A549 (cell line): ENCODE measurements around the gene LAMB3. TPM values are rescaled to one million over a fixed set of nuclear protein-coding genes. Genes with fewer than 3 reads are reported as not detected.
A peak's percentile ranks its signal among the peaks of the same experiment; 100 is the strongest.

Experiments used
- ATAC-seq, 2 experiments: fragments of 200-7000 bp in 1 of 2; fragments of >200 bp in 1 of 2; cut with Nextera tagmentation in 1 of 2; cut with Tn5 transposase in 1 of 2; 3 replicates each; pipeline versions ENCODE4 v1.8.0 to v1.9.1; 2018 to 2020; ENCODE audit warnings: mild to moderate bottlenecking in 1 of 2, moderate library complexity in 1 of 2
- CTCF ChIA-PET: fragments of 300-600 bp; sonication (Branson Sonifier 250); formaldehyde crosslinking; extraction: SDS; loops from one replicate; lab custom pipeline; 2021; ENCODE audit warnings: antibody characterized with exemption, inconsistent platforms; lab: Yijun Ruan, JAX
- POLR2A ChIA-PET: fragments of 350-600 bp; formaldehyde crosslinking; extraction: SDS; loops from one replicate; lab custom pipeline; 2021; ENCODE audit warnings: antibody characterized with exemption, inconsistent platforms; lab: Yijun Ruan, JAX
- DNase-seq, 2 experiments: peaks; one replicate each; pipeline versions ENCODE4 v3.0.0 to v3.0.0-alpha.2; 2011 to 2016; ENCODE audit warnings: low read depth in 1 of 2, low spot score in 1 of 2
- FAIRE-seq: peaks from 2 replicates; lab custom pipeline; 2011; peaks lifted over from hg19 to GRCh38; lab: Jason Lieb, UNC
- H3K27ac ChIP-seq, 2 experiments: fragments of >200 bp; sonication (Bioruptor Twin); formaldehyde crosslinking; 3 replicates each; pipeline ENCODE4 v1.5.1; 2016 to 2017
- H3K4me1 ChIP-seq: fragments of >200 bp; sonication (Bioruptor Twin); formaldehyde crosslinking; 3 replicates; pipeline ENCODE4 v1.6.1; 2016
- H3K4me2 ChIP-seq: fragments of >200 bp; sonication (Bioruptor Twin); formaldehyde crosslinking; 3 replicates; pipeline ENCODE4 v1.6.1; 2016
- H3K4me3 ChIP-seq: fragments of >200 bp; sonication (Bioruptor Twin); formaldehyde crosslinking; 3 replicates; pipeline ENCODE4 v1.5.1; 2016
- H3K9me3 ChIP-seq: fragments of >200 bp; sonication (Bioruptor Twin); formaldehyde crosslinking; 3 replicates; pipeline ENCODE4 v1.6.1; 2016
- CBX2 ChIP-seq: fragments of 200-600 bp; sonication (generic); IDR thresholded peaks from 2 replicates; pipeline ENCODE4 v1.6.1; 2016; ENCODE audit warnings: low read depth, mild to moderate bottlenecking, borderline replicate concordance
- CBX8 ChIP-seq: fragments of 200-600 bp; sonication (generic); IDR thresholded peaks from 2 replicates; pipeline ENCODE4 v1.6.1; 2016
- CHD4 ChIP-seq: fragments of 200-600 bp; sonication (generic); IDR thresholded peaks from 2 replicates; pipeline ENCODE4 v1.6.1; 2016; ENCODE audit warnings: antibody characterized with exemption, mild to moderate bottlenecking, borderline replicate concordance
- EHF ChIP-seq: fragments of 250-450 bp; sonication (Bioruptor Pico); IDR thresholded peaks from 2 replicates; pipeline ENCODE4 v1.5.0; 2020; ENCODE audit warnings: mild to moderate bottlenecking
- EHMT2 ChIP-seq: fragments of 200-600 bp; sonication (generic); IDR thresholded peaks from 2 replicates; pipeline ENCODE4 v1.6.1; 2016; ENCODE audit warnings: antibody characterized with exemption, low read depth, mild to moderate bottlenecking, moderate library complexity
- FOSL2 ChIP-seq, 2 experiments: fragments of 450-650 bp in 1 of 2; fragments of >200 bp in 1 of 2; sonication (Bioruptor Twin) in 1 of 2; formaldehyde crosslinking; IDR thresholded peaks; 2 replicates each; pipeline versions ENCODE4 v1.5.0 to v1.6.1; 2016 to 2020; ENCODE audit warnings: mild to moderate bottlenecking in 1 of 2, moderate library complexity in 1 of 2
- GATA3 ChIP-seq: IDR thresholded peaks from 2 replicates; pipeline ENCODE4 v1.6.1; 2012; ENCODE audit warnings: borderline replicate concordance
- HDAC2 ChIP-seq: fragments of 200-600 bp; sonication (generic); IDR thresholded peaks from 2 replicates; pipeline ENCODE4 v1.6.1; 2016
- HEYL ChIP-seq: fragments of 250-450 bp; sonication (Bioruptor Pico); IDR thresholded peaks from 2 replicates; pipeline ENCODE4 v1.8.0; 2021; ENCODE audit warnings: mild to moderate bottlenecking, moderate library complexity
- HOXA7 ChIP-seq: fragments of 250-450 bp; sonication (Bioruptor Pico); IDR thresholded peaks from 2 replicates; pipeline ENCODE4 v1.5.0; 2020; ENCODE audit warnings: mild to moderate bottlenecking, moderate library complexity
- JUN ChIP-seq, 2 experiments: fragments of >200 bp; sonication (Bioruptor Twin); formaldehyde crosslinking; IDR thresholded peaks; 2 replicates in 1 of 2; 3 replicates in 1 of 2; pipeline ENCODE4 v1.6.1; 2016 to 2017
- KDM5A ChIP-seq: fragments of 200-600 bp; sonication (generic); IDR thresholded peaks from 2 replicates; pipeline ENCODE4 v1.6.1; 2016; ENCODE audit warnings: antibody characterized with exemption, mild to moderate bottlenecking
- MAZ ChIP-seq: fragments of 150-350 bp; IDR thresholded peaks from 2 replicates; pipeline ENCODE4 v1.6.1; 2014; ENCODE audit warnings: antibody characterized with exemption, low read depth, low read length, borderline replicate concordance
- MYC ChIP-seq: IDR thresholded peaks from 2 replicates; pipeline ENCODE4 v1.6.1; 2012; ENCODE audit warnings: mild to moderate bottlenecking, inconsistent platforms, low read length, improper control_type of control experiment, borderline replicate concordance
- RAD21 ChIP-seq, 2 experiments: fragments of >200 bp in 1 of 2; sonication (Bioruptor Twin) in 1 of 2; formaldehyde crosslinking in 1 of 2; IDR thresholded peaks in 1 of 2; conservative IDR thresholded peaks in 1 of 2; 2 replicates in 1 of 2; 3 replicates in 1 of 2; pipeline ENCODE4 v1.6.1; 2012 to 2018; ENCODE audit warnings: inconsistent platforms in 1 of 2
- RARB ChIP-seq: fragments of 250-450 bp; sonication (Bioruptor Pico); IDR thresholded peaks from 2 replicates; pipeline ENCODE4 v1.8.0; 2021; ENCODE audit warnings: mild to moderate bottlenecking, moderate library complexity
- REST ChIP-seq: fragments of 200-600 bp; sonication (generic); IDR thresholded peaks from 2 replicates; pipeline ENCODE4 v1.6.1; 2016; ENCODE audit warnings: antibody characterized with exemption, mild to moderate bottlenecking, moderate library complexity
- SMC3 ChIP-seq: fragments of >200 bp; sonication (Bioruptor Twin); formaldehyde crosslinking; IDR thresholded peaks from 3 replicates; pipeline ENCODE4 v1.6.1; 2018; ENCODE audit warnings: inconsistent platforms
- ZC3H11A ChIP-seq: fragments of 450-650 bp; IDR thresholded peaks from 2 replicates; pipeline ENCODE4 v1.6.1; 2014; ENCODE audit warnings: antibody characterized with exemption, mild to moderate bottlenecking
- WGBS: methylation state at CpG from one replicate; pipeline ENCODE4 v1.1.6; 2017; ENCODE audit errors: missing lambda C conversion rate; 5-methylcytosine and 5-hydroxymethylcytosine counted together
- polyA plus RNA-seq, 4 experiments: library from polyadenylated mRNA; depleted of rRNA in 3 of 4; stranded (reverse); fragments of >200 nt; fragmentation: RNase III in 1 of 4; extraction: RNeasy Plus Mini Kit Qiagen cat#74134 plus additional on column Dnase treatment in 1 of 4; gene quantifications; 2 replicates in 3 of 4; 3 replicates in 1 of 4; pipeline ENCODE4 v1.2.3, GENCODE V29; 2011 to 2017

Gene LAMB3
- polyA plus RNA-seq, 2 of the 4 experiments (the other 2 are of a cell fraction) = 7.3 to 9.1 TPM

GRCh38 chr1:209576392-209577197 lies 75.6 kb downstream of the LAMB3 start (continued):
- TF ChIP-seq REST = no peak
- no peak for TF ChIP-seq CBX8
- no peak for TF ChIP-seq HDAC2
- TF ChIP-seq HEYL (CRISPR knock-in tag) = no peak
- peak; percentile 86 for TF ChIP-seq SMC3
- TF ChIP-seq MAZ = no peak
- TF ChIP-seq RAD21 (conservative IDR thresholded peaks at IDR 0.05 in 1 of 2, IDR thresholded peaks at IDR 0.05 in 1 of 2) = peak; percentile 89 to 92
- TF ChIP-seq, all 56 proteins: peak for 3

- POLR2A ChIA-PET = no interaction called here
- no peak overlapping the region for H3K27ac ChIP-seq
- H3K4me2 ChIP-seq = no peak overlapping the region
- WGBS = 7% methylated on average over 3 of the region's 3 CpGs
- no peak for ATAC-seq
- no peaks in the 10 kb centered on the region for H3K4me1 ChIP-seq
- H3K9me3 ChIP-seq = no peaks in the 10 kb centered on the region
- H3K4me3 ChIP-seq = no peak overlapping the region
- FAIRE-seq = no peak
- TF ChIP-seq EHMT2 (no peak), RAD21 (conservative IDR thresholded peaks at IDR 0.05 in 1 of 2, IDR thresholded peaks at IDR 0.05 in 1 of 2) (no peak), EHF (CRISPR knock-in tag) (no peak), ZC3H11A (no peak), GATA3 (no peak), HOXA7 (CRISPR knock-in tag) (no peak), FOSL2 (IDR thresholded peaks at IDR 0.05) (no peak), FOSL2 (CRISPR knock-in tag; IDR thresholded peaks at IDR 0.05) (no peak), MYC (no peak), KDM5A (no peak), JUN (IDR thresholded peaks at IDR 0.05) (no peak), MAZ (no peak), REST (no peak), CBX2 (no peak), SMC3 (no peak), CHD4 (no peak), RARB (no peak)
- CTCF ChIA-PET = interaction anchor here (1.0 to 7.4 kb wide), 11 partner anchors 9 to 126 kb away, joined by 3 to 93 read pairs (median 7); no protein-coding TSS in a partner anchor
- DNase-seq = no peak
Observed at GRCh38 chr1:209570743-209571142, 81.5 kb downstream of the LAMB3 start.
